Putamen (tissue), 1 donor: Measurements from ENCODE around the gene DMAP1.

Source experiments
- DNase-seq: peaks from one replicate; pipeline ENCODE4 v3.0.0-alpha.2; 2016; ENCODE audit warnings: low spot score

Gene DMAP1

DNA sequence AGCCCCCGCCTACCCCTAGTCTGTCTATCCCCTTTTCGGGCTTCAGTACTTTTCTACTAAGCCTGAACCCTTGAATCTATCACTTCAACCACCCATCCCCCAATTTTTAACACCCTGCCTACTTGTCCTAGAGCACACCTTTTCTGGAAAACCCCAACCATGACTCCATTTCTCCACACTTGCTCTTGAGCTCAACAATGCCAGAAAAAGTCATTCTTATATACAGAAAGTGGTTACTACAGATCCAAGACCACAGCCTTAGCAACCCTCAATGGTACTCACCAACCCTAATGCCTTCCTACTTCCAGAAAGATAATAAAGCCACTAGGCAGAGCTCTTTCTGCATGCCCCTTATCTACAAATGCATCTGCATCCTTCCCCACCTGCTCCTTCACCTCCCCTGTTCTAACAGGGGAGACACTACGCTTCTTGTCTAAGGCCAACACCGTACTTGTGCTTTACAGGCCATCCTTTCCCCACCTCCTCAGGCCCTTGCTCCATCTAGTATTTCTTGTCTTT lies 41.2 kb downstream of the DMAP1 start:
- DNase-seq: no peak

- no peak for DNase-seq
These were observed 43.7 kb downstream of the DMAP1 start for GRCh38 chr1:44256762-44257554.

GRCh38 chr1:44259090-44259489 lies 45.8 kb downstream of the DMAP1 start:
- DNase-seq: no peak

- no peak for DNase-seq
These were observed 47.5 kb downstream of the DMAP1 start for GRCh38 chr1:44260792-44261170.

GRCh38 chr1:44261171-44261817 lies 48.0 kb downstream of the DMAP1 start:
- DNase-seq: no peak

DNA sequence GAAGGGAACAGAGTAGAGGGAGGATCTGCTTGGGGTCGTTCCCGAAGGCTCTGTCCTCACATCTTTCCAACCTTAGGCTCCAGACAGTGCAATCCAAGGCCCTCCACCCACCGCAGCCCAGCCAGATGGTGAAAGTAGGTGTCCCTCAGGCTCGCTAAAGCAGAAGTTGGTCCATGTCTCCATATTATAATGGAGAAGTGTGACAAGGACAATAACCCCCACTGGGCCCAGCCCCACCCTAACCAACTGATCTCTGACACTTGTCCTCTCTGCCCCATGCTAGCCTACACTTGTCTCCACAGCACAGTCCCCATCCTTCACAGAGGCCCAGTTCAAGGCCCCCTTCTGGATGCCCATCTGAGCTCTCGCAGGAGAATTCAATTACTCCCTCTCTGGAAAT lies 48.7 kb downstream of the DMAP1 start:
- DNase-seq: no peak

DNA sequence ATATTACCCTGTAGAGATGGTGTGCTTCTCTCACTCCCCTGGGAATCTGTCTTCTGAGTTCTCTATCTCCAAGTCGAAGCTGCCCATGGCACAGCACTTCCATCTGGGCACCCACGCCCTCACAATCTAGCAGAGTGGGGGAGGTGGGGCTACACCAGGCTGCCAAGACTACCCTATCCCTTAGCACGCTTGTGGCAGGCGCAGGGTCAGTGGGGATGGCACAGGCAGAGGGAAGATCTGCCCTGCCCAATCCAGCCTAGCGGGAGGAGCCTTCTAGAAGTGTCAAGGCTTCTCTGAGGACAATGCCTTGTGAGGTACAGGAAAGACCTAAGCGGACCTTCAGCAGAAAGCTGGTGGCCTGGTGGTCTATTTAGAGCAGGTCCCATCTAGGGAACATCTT lies 49.1 kb downstream of the DMAP1 start:
- DNase-seq: no peak

DNA sequence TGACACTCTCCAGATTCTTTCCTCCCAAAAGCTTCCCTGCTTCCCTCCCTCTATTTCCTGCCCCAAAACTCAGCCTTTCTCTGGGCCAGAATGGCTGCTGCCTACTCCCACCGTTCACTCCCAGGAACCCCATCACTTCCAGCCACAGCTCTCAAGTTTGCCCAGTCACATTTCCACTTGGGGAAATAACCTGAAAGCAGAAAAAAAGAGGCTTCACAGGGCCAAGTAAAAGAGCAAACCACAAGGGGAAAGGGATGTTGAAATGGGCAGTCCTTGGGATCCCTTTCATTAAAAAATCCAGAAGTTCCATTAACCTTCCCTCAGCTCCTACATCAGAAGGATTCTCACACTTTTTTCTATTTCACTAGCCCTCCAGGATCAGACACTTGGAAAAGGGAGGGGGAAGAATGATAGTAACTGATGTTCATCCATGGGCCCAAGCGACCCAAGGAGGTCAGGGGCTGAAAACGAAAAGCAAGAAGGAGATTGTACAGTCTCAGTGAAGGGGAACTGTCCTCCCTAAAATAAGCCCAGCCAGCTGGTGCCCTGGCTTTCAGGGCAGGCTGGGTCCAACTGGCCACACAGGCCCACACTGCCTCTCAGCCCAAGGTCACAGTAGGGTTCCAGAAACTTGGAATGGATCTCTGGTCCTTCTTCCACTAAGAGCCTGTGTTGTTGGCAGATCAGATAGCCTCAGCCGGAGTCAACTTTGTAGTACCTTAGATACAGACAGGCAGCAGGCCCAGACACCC lies 49.7 kb downstream of the DMAP1 start:
- DNase-seq: no peak

DNA sequence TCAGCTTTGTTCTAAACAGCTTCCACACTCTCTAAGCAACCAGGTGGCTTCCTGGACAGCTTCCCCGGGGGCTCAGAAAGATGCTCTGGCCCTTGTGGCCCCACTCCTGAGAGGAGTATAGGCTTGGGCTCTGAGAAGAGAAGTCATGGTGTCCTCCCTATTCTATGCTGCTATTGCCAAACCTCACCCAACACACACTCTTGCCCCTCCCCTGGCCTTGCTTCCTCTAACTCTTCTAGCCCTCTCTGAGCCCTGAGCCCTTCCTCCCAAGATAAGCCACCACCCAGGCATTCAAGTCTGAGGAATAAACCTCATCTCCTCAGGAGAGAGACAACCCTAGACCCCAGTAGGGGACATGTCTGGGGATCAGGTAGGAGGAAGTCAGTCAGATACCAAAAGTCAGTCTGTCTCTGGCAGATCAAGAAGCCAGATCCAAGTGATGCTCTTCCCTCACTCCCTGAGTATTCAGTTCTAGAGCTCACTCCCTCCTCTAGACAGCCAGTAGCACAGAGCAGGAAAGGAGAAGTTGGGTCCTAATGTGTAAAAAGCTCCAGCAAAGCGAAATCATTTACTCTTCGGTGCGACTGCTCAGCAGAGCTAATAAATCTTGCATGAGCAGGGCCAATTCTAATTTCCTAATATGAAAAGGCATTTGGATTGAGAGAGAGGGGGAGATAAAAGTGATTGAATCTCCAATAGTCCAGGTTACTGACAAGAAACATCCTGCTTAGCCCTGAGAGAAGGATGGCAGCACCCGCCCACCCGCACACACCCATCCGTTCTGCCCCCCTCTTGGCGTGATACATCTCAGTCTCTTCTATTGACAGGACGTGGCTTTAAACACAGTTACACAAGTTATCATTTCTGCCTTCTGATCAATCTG lies 50.5 kb downstream of the DMAP1 start:
- no peak for DNase-seq

GRCh38 chr1:44264451-44264771 lies 51.1 kb downstream of the DMAP1 start:
- no peak for DNase-seq

- no peak for DNase-seq
These were observed 52.5 kb downstream of the DMAP1 start for GRCh38 chr1:44265656-44266358.

DNA sequence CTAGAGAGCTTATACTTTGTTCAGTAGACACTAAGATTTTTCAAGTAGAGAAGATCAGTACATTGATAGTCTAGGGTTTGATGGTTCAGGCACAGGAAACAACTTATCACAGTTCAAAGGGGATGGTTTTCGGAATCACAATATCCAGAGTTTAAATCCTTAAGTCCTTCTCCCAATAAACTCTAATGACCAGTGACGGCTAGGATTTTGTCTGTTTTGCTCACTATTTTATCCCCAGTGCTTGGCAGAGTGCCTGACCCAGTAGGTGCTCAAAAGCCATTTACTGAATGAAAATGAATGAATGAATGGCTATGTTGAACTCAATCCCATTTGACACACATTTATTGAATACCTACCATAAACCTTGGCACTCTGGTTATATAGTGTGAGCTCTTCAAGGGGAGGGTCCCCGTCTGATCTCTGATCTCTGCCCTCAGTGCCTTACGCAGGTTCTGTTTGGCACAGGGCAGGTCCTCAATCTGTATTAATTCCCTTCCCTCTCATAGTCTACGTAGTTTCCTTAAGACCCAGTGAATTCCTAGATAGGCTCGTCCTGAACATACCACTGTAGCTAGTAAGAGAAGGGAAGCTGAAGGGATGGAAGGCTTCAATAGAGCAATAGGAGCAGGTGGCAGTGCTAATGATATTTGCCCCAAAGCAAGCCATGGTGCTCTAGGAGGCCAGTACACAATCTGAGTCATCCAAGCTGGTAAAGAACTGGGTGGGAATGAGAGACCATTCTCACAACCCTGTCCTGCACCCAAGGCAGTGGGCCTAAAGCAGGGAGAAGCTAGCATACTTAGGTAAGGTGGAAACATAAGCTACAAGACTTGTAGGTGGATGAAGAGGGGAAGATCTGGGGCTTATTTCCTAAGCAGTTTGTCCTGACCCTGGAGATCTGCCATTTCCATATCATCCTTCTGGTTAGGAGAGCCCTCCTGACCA lies 53.4 kb downstream of the DMAP1 start:
- no peak for DNase-seq

GRCh38 chr1:44267438-44267837 lies 54.2 kb downstream of the DMAP1 start:
- no peak for DNase-seq

DNA sequence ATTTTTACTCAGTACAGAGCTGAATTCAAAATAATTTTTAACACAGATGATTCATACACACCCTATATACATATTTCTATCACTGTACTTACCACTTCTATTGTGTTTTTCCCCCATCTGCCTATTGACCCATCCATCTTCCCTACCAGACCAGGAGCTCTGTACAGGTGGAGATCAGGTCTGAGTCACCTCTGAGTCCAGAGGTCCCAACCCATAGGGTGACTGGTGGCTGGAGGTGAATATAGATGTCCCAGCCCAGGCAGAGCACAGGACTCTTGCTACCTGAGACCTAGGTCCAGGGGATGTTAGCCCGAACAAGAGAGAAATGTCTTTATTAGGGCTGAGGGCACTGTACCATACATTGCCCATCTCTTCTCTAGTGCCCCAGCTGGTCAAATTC lies 54.8 kb downstream of the DMAP1 start:
- no peak for DNase-seq
